Prostate gland (tissue), 2 donors: ENCODE data around the gene AGO4.

ENCODE experiments used
- CTCF ChIP-seq, 4 experiments: fragments of 200-600 bp in 2 of 4; fragments of 450-650 bp in 2 of 4; sonication (generic) in 2 of 4; IDR thresholded peaks; 1 replicate in 3 of 4; 2 replicates in 1 of 4; pipeline ENCODE4 v1.5.1; 2016 to 2019; ENCODE audit warnings: antibody characterized with exemption in 4 of 4, mild to moderate bottlenecking in 2 of 4, moderate library complexity in 2 of 4
- POLR2A ChIP-seq: fragments of 450-650 bp; IDR thresholded peaks from one replicate; pipeline ENCODE4 v1.6.1; 2016; ENCODE audit warnings: antibody characterized with exemption, mild to moderate bottlenecking
- POLR2AphosphoS5 ChIP-seq: sonication (generic); formaldehyde crosslinking; IDR thresholded peaks from one replicate; pipeline ENCODE4 v1.6.1; 2017; ENCODE audit warnings: antibody characterized with exemption

GRCh38 chr1:35795295-35795694, 12.5 kb upstream of the AGO4 start:
- no peak for TF ChIP-seq POLR2A
- no peak for TF ChIP-seq CTCF (IDR thresholded peaks at IDR 0.05)
- TF ChIP-seq POLR2AphosphoS5, result no peak
